OCI-LY7 (cell line): Measurements from ENCODE around the gene PSMB5.

Source experiments
- CTCF ChIP-seq: fragments of 200-600 bp; sonication (generic); conservative IDR thresholded peaks from 2 replicates; pipeline ENCODE4 v1.5.1; 2014; ENCODE audit warnings: mild to moderate bottlenecking, antibody characterized with exemption, low read length, moderate library complexity, mixed read lengths
- EZH2phosphoT487 ChIP-seq: fragments of 200-600 bp; sonication (generic); IDR thresholded peaks from 2 replicates; pipeline ENCODE4 v1.6.1; 2018; ENCODE audit warnings: low read depth, borderline replicate concordance, mild to moderate bottlenecking, mixed run types, antibody characterized with exemption, low read length, moderate library complexity, mixed read lengths

DNA sequence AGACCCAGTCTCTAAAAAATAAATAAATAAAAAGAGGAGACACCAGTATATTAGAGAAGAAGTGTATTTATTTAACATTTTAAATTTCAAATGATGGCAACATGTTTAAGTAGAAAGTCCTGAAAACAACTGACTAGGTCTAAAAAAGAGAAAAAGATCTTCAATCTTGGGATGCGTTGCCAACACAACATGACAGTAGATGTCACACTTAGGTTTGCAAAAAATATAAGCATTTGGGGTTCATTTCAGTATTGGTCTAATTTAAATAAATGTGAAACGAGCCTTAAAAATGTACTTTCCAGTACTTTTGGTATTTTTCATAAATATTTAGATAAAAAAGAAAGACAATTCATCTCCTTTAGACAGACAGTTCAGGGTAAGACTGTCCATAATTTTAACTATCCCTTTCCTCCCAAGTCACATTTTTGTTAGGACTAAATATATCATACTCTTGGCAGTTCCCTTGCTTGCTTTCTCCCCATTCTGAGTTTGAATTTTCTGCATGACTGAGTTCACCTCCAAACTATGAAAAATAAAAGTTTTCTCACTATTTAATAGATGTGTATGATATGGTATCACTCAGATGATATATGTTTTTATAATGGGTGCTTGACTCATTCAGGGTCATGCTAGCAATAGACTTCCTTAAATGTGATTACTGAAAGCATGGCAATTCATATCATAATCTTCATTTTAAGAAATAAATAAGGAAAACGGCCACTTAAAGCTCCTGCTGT is 29.1 kb downstream of the PSMB5 start:
- TF ChIP-seq CTCF (no peak), EZH2phosphoT487 (no peak)
